GM21825 (cell line): ENCODE data around the gene MAGEL2.
"Not testable (repeated sequence)": the region's sequence is repeated elsewhere in the genome, so short reads cannot be mapped to it uniquely, and the experiment has no call there.

ENCODE experiments used
- ATAC-seq: cut with Tn5 transposase; IDR thresholded peaks from one replicate; pipeline ENCODE4 v1.9.1; 2021; ENCODE audit warnings: mild to moderate bottlenecking, moderate library complexity; ENCODE audit not compliant: unreplicated experiment

The MAGEL2 gene

GRCh38 chr15:23616536-23616935 lies 31.1 kb downstream of the MAGEL2 start:
- ATAC-seq, result no peak

GRCh38 chr15:23606226-23606625 lies 41.4 kb downstream of the MAGEL2 start:
- no peak for ATAC-seq

DNA sequence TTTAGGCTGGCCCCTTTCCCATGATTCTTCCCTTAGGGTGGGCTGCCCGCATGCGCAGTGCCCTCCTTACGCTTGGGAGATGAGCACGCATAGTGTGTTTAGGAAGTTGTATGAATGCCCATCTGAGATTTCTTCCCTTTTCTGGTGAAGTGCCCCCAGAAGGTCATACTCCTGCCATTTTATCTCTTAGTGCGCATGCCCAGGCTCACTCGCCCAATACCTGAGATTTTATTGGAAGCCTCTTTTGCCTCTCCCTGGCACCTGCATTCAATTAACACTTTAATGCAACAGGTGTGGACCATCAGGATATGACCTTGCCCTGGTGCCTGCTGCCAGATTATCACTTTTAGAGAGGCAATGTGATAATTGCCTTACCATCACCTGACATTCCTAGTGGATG lies 45.5 kb downstream of the MAGEL2 start:
- no peak for ATAC-seq

GRCh38 chr15:23599053-23599452 lies 48.6 kb downstream of the MAGEL2 start:
- no peak for ATAC-seq

DNA sequence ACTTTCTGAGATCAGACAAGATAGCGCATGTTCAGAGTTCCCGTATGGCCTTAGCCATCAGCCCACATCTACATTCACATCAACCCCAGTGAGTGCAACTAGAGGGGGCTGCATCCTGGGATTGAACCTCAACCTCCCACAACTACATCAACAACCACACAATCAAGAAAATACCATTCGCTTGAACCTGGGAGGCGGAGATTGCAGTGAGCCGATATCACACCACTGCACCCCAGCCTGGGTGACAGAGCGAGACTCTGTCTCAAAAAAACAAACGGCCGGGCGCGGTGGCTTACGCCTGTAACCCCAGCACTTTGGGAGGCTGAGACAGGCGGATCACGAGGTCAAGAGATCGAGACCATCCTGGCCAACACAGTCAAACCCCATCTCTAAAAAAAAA lies 50.4 kb downstream of the MAGEL2 start:
- not testable (repeated sequence) for ATAC-seq

DNA sequence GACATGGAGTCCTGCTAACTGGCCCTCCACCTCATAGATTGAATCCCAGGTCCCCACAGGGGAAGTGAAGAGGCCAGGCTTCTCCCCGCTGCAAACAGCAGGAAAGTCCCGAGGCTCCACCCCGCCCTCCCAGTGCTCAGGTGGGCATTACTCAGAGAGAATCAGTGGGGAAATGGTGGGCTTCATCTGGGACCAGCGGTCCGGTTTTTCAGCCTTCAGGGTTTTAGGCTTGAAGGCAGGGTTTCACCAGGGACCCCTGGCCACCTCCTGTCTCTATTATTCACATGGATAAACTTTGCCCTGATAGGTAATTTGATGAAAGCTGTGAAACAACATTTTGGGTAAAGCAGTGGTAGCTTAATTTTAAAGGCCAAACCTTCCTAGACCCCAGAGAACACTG lies 50.9 kb downstream of the MAGEL2 start:
- no peak for ATAC-seq

GRCh38 chr15:23595368-23595767 lies 52.3 kb downstream of the MAGEL2 start:
- no peak for ATAC-seq

- ATAC-seq, result no peak
Observed at GRCh38 chr15:23594252-23594770, 53.4 kb downstream of the MAGEL2 start.
